NCI-H460 (cell line): ENCODE results near the gene WASL. TPM values are rescaled to one million over a fixed set of nuclear protein-coding genes. Genes with fewer than 3 reads are reported as not detected.
"Not testable (repeated sequence)": the region's sequence is repeated elsewhere in the genome, so short reads cannot be mapped to it uniquely, and the experiment has no call there.

Experiments
- DNase-seq: peaks from one replicate; pipeline ENCODE4 v3.0.0-alpha.2; 2016; ENCODE audit warnings: low read depth; ENCODE audit errors: extremely low read depth
- total RNA-seq: library from RNA; depleted of rRNA; stranded (reverse); fragments of >200 nt; shearing (Covaris generic); gene quantifications from 2 replicates; pipeline ENCODE4 v1.2.3, GENCODE V29; 2014

Gene WASL
- total RNA-seq, 1 experiment from 2014 or later = 32.4 TPM

GRCh38 chr7:123737168-123737674 lies 11.6 kb downstream of the WASL start:
- not testable (repeated sequence) for DNase-seq

GRCh38 chr7:123735539-123735938 lies 13.3 kb downstream of the WASL start:
- DNase-seq = no peak

GRCh38 chr7:123734498-123734897 lies 14.3 kb downstream of the WASL start:
- no peak for DNase-seq

DNA sequence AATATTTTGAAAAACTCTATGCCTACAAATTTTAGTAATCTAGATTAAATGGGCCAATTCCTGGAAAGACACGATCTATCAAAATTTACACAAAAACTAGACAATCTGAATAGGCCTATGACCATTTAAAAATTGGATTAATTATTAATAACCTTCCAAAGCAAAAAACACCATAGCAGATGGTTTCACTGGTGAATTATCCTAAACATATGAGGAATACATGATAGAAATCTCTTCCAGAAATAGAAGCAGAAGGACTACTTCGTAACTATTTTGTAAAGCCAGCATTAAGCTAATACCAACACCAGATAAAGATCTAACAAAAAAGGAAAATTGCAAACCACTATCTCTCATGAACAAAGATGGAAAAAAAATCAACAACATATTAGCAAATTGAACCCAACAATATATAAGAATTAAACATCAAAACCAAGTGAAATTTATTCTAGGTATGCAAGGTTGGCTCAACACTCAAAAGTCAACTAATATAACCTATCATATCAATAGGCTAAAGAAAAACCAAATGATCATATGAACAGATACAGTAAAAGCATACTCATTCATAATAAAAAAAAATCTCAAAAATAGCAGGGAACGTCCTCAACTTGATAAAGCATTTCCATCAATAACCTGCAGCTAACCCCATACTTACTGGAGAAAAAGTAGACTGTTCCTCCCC lies 16.3 kb downstream of the WASL start:
- DNase-seq = no peak

DNA sequence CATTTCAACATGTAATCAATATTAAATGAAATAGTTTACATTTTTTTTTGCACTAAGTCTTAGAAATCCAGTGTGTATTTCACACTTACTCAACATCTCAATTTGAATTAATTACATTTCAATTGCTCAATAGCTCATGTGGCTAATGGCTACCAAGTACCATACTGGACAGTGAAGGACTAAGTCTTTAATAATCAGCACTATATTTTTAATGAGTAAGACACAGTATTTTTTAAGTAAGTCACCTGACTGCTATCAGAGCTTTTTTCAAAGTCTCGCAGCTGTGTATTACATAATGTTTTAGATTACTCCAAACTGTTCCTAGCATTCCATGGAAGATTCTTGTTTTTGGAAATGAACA lies 19.6 kb downstream of the WASL start:
- DNase-seq = no peak

DNA sequence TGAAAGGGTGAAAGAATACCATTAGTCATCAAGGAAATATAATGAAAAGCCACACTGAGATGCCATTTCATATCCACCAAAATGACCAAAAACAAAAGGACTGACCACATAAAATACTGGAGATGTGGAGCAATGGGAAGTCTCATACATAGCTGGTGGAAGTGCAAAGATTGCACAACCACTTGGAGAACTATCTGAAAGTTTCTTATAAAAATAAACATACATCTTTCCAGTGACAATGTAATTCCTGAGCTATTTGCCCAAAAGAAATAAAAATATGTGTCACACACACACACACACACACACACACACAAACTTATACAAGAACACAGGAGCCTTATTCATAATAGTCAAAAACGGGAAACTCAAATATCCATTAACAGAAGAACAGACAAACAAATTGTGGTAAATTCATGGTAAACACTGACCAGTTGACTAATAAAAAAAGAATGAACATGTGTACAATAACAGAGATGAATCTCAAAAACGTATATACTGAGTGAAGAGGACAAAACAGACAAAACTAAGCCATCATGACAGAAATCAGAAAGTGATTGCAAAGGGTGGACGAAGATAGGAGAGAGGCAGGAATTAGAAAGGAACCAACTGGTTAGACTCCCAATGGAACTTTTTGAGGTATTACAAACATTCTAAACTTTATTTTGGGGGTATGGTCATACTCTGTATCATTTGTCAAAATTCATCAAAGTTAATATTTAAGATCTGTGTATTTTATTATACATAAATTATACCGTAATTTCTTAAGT lies 21.5 kb downstream of the WASL start:
- DNase-seq = no peak

GRCh38 chr7:123725586-123726171 lies 23.1 kb downstream of the WASL start:
- no peak for DNase-seq

- DNase-seq = no peak
These were observed 24.0 kb downstream of the WASL start for GRCh38 chr7:123724817-123725253.

GRCh38 chr7:123723913-123724312 lies 24.9 kb downstream of the WASL start:
- DNase-seq = no peak

GRCh38 chr7:123720527-123720926 lies 28.3 kb downstream of the WASL start:
- not testable (repeated sequence) for DNase-seq

GRCh38 chr7:123719197-123719721 lies 29.5 kb downstream of the WASL start:
- no peak for DNase-seq

DNA sequence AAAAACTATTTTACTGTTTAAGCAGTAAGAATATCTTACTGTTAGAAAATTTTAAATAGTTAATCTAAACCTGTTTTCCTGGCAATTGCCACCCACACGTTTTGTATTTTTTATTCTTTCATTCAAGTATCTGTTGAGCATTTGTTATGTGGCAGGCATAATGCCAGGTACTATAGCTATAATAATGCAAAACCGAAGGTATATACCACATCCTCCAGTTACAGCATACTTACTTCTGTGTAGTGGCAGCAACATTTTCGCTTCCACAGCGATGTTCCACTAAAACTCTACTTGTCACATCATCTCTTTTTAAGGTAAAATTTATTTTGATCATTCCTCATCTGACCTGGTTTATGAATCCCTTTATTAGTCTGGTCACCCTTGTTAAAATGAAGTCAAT lies 30.0 kb downstream of the WASL start:
- no peak for DNase-seq

DNA sequence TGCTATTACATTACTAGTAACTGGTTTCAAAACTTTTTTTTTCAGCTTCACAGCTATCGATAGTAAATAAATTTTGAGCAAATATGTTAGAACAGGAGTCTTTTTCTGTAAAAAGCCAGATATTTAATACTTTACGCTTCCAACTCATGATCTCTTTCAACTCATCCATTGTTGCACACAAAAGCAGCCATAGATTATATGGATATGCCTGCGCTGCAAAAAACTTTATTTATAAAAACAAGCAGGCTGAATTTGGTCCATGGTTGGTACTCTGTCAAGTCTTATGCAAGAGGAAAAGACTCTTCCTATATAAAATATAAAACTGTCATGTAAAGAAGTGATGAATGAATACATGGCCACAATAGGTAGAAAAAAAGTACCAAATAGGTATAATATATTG lies 31.1 kb downstream of the WASL start:
- DNase-seq = no peak

GRCh38 chr7:123716877-123717276 lies 31.9 kb downstream of the WASL start:
- DNase-seq = no peak

DNA sequence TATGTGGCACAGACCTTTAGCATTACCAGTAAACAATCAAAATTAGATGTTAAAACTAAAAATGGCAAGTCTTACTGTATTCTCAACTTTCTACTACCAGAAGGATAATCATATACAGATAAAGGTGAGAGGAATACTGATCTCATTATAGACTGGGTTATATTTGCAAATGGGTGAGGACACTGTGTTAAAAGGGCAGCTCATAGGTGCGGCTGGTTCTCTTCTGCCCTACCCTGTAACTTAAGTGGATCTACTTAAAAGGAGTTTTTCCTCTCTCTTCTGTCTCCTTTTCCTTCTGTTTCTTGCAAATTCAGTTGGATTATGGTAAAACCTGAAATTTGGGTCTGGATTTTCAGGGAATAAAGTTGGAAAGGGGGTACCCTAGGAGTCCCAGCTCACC lies 33.0 kb downstream of the WASL start:
- no peak for DNase-seq

DNA sequence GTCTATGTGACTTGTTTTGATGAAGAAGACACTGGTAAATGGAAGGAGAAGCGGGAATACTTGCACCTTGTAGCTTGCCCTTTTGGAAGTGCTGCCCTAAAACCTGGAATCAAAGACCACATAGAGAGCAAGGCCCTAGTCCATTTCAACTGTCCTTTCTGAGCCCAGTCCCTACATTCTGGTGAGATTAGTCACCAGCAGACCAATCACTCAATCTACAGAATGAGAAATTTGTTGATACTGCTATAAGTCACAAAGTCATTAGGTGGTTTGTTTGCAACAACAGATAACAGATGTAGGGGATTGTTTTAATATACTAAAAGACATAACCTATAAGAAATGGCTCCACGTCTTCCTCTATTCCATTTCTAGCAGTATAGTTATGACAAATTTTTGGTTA lies 33.6 kb downstream of the WASL start:
- no peak for DNase-seq

DNA sequence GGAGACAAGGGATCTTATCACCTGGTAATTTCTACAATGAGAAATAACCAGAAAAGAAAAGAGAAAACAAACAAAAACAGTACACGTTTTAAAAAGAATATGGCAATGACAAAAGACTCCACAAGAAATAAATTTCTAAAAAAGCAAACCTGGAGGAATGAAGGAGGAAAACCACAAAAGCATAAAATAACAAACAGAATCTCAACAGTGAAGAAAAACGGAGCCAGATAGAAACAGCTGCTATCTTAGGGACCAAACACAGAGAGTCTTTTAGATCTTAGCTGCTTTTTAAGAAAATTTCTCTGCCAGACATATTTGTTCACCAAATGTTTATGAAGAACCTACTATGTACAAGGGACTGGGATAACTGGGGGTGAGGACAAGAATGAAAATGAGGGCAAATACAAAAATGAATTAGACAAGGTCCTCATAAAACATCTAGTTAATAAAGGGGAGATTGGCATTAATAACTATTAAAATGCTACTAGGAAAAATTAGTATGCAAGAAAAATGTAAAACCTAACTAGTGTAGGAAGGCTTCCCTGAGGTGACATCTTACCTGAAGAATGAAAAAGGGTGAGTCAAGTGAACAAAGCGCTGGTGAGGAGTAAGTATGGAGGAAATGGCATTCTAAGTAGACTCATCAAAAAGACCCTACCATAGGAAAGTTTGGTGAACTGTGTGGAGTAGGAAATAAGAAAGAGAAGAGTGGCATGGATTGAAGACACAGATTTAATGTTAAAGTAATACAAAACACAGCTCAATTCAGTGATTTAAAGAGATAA lies 34.3 kb downstream of the WASL start:
- DNase-seq = no peak

DNA sequence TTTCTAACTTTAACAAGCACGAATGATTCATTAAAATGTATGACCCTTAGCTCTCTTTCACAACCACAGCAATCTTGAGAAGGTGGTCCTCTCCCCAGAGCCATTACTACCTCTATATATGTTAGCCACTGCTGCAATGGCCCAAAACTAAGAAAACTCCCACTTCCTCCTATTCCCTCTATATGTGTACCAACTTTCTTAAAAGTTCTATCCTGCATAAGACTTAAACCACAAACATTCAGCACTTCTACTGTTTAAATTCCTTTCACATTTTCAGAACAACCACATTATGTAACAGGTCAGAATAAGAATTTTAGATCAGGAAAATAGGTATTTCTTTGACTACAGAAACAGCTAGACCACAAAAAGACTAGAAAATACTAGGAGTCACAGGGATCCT lies 36.2 kb downstream of the WASL start:
- no peak for DNase-seq

DNA sequence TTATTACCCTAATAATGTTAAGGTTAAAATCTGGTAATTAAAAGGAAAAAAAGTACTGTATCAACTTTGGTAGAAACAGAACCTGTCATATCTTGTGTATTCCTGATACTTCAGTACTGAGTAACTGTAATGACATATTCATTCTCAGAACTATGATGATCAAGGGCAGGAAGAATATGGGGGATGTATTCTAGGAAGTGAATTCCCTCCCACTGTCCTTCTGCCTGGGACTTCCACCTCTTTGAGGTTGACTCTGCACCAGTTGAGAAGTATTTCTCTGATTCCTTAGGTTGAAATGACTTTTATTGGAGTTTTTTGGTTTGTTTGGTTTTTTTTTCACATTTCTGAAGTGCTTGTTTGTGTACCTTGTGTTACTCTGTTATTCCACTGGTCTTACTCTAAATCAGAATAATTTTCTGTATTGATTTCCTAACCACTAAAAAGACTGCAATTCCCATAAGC lies 36.9 kb downstream of the WASL start:
- no peak for DNase-seq

- DNase-seq = no peak
These were observed 38.1 kb downstream of the WASL start for GRCh38 chr7:123710683-123711082.

GRCh38 chr7:123709525-123709924 lies 39.3 kb downstream of the WASL start:
- no peak for DNase-seq
